SU-DHL-6 (cell line): ENCODE measurements around the gene SCAPER.

Source experiments
- CTCF ChIP-seq: fragments of 200-600 bp; sonication (generic); IDR thresholded peaks from one replicate; pipeline ENCODE4 v1.5.1; 2017; ENCODE audit warnings: antibody characterized with exemption, mild to moderate bottlenecking, low read length, moderate library complexity; ENCODE audit not compliant: insufficient read depth, poor library complexity, severe bottlenecking
- EZH2phosphoT487 ChIP-seq: fragments of 200-600 bp; sonication (generic), shearing (Covaris generic); conservative IDR thresholded peaks from 2 replicates; pipeline ENCODE4 v1.6.1; 2018; ENCODE audit warnings: mild to moderate bottlenecking, antibody characterized with exemption, low read length, moderate library complexity, mixed read lengths

DNA sequence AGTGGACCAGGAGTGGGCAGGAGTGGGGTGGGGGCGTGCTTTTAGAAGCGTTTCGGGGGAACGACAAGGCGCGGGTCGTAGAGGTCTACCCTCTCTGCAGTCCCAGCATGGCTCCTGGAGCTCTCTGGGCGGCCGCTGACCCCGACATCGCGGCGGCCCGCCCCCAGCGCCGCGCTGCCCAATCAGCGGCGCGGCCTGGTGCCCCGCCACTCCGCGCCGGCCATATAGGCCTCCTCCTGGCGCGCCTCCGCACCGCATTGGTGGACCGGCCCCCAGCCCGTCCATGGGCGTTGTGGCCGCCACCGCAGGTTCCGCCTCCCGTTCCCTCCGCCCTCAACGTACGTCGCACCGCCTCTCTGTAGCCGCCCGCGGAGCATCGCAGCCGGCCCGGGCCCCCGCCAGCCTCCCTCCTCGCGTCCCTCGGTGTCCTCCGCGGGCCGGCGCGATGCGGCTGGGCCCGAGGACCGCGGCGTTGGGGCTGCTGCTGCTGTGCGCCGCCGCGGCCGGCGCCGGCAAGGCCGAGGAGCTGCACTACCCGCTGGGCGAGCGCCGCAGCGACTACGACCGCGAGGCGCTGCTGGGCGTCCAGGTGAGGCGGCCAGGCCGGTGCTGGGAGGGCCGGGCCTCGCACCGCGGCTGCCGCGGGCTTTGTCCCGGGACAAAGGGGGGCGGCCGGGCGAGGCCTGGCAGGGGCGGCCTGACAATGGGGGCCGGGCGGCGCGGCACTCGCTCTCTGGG, 26.4 kb upstream of the SCAPER start, which contains the start of gene RCN2:
- TF ChIP-seq CTCF (no peak), EZH2phosphoT487 (no peak)
